Choroid plexus epithelial cell (primary cell): ENCODE data around the gene MYRF.
A peak's percentile ranks its signal among the peaks of the same experiment; 100 is the strongest.

Experiments used
- DNase-seq: peaks from one replicate; pipeline ENCODE4 v3.0.0-alpha.2; 2010; ENCODE audit warnings: low read depth
- H3K4me3 ChIP-seq: 2 replicates; pipeline ENCODE4 v1.5.1; 2011; ENCODE audit warnings: low read depth, mild to moderate bottlenecking, control low read depth, low read length, moderate library complexity
- TF ChIP-seq, protein P1 (sequence below): conservative IDR thresholded peaks from 2 replicates; pipeline ENCODE4 v1.5.1; 2011; ENCODE audit warnings: low read depth, mild to moderate bottlenecking, control low read depth, inconsistent platforms, low read length, moderate library complexity

MYRF gene

DNA sequence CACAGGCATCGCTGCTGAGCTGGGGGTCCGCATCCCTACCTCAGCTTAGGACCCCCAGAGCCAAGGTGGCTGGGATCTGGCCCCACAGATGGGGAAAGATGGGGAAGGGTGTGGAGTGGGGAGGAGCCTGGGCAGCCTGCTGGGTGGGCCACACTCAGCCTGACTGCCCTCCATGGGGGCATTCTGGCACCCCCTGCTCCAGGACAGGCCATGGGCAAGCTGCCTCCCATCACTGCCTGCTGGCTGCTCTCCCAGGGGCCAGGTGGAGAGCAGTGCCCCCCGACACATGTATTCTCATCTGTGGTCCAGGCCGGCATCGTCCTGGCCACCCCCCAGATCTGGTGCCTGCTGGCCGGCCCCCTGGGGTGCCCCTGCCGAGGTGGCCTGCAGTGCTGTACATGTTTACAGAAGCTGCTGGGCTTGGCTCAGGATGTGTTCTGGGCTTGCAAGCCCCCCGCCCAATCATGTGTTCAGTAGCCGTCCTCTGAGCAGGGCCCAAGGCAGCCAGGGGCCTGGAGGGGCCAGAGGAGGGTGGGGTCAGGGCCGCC, 7.8 kb upstream of the MYRF start:
- H3K4me3 ChIP-seq, result no peak overlapping the region
- TF ChIP-seq, protein P1, sequence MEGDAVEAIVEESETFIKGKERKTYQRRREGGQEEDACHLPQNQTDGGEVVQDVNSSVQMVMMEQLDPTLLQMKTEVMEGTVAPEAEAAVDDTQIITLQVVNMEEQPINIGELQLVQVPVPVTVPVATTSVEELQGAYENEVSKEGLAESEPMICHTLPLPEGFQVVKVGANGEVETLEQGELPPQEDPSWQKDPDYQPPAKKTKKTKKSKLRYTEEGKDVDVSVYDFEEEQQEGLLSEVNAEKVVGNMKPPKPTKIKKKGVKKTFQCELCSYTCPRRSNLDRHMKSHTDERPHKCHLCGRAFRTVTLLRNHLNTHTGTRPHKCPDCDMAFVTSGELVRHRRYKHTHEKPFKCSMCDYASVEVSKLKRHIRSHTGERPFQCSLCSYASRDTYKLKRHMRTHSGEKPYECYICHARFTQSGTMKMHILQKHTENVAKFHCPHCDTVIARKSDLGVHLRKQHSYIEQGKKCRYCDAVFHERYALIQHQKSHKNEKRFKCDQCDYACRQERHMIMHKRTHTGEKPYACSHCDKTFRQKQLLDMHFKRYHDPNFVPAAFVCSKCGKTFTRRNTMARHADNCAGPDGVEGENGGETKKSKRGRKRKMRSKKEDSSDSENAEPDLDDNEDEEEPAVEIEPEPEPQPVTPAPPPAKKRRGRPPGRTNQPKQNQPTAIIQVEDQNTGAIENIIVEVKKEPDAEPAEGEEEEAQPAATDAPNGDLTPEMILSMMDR, result no peak
- DNase-seq, result no peak

DNA sequence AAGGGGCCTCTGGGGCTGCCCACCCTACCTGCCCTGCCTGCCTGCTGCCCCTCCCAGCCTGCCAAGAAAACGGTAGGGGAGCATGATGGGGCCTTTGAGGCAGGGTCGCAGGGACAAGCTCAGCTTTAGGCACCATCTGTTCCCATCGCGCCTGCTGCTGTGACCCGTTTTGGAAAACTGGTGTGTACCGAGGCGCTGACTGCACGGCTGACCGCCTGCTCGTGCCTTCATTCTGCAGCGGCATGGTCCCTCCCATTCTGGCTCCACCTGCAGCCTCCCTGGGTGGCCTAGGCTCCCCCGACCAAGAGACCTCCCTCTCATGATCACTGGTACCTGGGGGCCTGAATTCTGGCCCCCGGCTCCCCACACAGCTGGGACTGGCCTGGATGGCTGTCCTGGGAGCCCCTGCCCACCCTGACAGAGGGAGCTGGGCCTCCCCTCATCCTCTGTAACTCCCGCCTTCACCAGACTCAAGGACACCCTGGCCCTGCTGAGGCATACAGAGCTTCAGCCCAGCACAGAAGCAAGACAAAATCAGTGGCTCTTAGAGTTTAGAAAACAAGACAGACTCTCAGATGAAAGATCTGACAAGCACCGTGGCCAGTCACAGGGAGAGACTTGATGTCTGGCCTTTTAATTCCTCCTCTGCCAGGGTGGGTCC, 6.5 kb upstream of the MYRF start:
- TF ChIP-seq, protein P1, result no peak
- H3K4me3 ChIP-seq, result no peak overlapping the region
- no peak for DNase-seq

DNA sequence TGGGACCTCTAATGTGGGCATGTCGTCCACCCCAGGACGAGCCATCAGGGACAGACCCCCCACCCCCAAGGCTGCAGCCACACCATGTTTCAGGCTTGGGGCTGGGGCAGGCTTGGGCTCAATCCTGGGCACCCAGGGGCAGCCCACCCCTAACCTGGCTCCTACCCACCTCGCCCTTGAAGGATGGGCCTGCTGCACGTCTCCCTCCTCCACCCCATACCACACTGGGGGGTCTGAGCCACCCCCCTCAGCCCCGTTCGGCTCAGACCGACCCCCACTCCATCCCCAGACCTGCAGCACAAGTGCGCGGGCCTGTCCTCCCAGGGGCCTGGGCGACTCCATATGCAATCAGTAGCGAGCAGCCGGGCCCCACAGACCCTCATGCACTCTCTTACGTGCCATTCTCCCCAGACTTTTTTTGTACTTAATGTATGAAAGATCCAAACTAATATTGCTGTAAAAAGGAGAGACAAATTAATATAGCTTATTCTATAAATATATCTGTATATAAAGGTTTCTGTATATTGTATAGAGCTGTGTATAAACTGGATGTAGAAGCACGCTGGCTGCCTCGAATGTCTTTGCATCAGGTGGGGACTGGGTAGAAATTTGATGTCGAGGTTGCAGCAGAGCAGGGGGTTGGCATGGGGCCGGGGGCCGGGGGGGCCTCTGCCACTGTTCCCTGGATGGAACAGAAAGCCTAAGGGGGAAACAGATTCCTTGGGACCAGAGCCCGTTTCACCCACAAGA, 5.8 kb upstream of the MYRF start:
- no peak overlapping the region for H3K4me3 ChIP-seq
- TF ChIP-seq, protein P1, result no peak
- DNase-seq, result no peak

DNA sequence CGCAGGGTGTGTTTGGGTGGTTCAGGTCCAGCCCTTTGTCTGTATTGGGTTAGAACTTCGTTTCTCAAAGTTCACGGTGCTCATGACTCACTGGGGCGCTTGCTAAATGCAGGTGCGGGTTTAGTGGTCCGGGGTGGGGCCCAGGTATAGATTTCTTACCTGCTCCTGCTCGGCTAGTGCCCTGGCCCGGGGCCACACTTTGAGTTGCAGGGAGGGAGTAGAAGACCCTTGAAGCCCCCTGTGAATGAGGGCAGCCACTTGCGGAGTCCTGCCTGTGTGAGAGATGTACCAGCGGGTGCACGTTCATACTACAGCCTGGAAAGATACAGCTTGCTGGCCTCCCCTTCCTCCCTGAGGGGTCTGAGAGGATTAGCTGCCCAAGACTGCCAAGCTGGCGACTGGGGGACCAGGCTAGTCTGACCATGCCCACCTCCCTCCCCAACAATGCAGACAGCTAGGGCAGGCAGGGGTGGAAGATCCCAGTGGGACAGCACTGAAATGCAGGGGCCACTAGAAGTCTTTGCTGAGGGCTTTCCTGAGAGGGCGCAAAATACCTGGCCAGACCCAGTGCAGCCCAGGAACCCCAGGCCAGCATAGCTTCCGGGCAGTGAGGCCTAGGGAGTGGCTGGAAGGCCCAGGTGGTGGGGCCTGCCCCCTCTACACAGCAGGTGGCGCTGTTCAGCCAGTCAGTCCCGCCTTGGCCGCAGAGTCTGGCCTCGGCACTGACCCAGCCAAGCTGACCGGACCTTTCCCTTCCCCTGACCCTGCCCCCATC, 5.1 kb upstream of the MYRF start:
- peak; percentile 79 for DNase-seq
- no peak overlapping the region for H3K4me3 ChIP-seq
- TF ChIP-seq, protein P1, result peak; percentile 90

DNA sequence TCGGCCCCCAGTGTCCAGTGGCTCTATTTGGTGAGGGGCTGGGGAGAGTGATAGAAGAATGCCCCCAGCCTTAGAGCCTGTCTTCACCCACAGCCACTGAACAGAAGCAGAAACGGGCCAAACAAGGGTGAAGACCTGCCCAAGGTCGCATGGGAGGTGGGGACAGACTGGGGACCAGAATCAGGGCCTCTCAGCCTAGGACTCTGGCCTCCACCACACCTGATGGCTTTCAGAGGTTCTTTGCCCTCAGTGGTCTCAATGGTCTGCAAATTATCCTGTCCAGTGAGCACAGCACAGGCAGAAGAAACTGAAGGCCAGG, 4.5 kb upstream of the MYRF start:
- no peak overlapping the region for H3K4me3 ChIP-seq
- DNase-seq, result no peak
- TF ChIP-seq, protein P1, result no peak

DNA sequence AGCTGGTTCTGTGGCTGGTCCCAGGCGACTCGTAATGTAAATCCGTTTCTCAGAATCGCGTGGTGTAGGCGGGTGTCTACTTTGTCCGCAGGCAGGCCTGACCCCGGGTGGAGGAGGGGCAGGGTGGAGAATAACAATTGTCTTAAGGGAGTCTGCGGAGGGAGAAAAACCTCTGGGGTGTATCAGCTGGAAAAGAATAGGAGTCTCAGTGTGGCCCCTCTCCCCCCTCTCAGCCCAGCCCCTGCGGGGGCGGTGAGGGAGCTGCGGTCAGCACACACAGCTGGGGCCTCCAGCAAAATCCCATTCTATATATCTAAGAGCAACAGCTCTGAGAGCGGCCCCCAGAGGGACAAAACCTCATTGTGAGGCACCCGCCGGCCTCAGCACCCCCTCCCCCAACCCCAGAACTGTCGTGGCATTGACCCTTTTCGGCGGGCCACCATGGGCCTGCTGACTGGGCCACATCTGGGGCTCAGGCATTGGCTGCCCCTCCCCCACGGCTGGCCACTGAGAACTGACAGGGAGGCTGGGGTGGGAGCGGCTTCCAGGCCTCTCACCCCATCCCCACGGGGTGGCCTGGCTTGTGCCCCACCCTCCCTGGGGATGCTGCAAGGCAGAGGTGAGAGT, 2.7 kb upstream of the MYRF start:
- DNase-seq, result peak; percentile 54
- TF ChIP-seq, protein P1, result no peak

More for the DNA sequence above, 2.7 kb upstream of the MYRF start:
- H3K4me3 ChIP-seq, result no peak overlapping the region
